ENCODE results near the gene MGAT5. TPM values are rescaled to one million over a fixed set of nuclear protein-coding genes. Genes with fewer than 3 reads are reported as not detected.

Gene MGAT5
- total RNA-seq, 1 donor from 2014 or later, result 21.2 TPM

GRCh38 chr2:134443814-134444480 is 190.1 kb downstream of the MGAT5 start:
- H3K4me3 Mint-ChIP-seq, result no peak overlapping the region

GRCh38 chr2:134445116-134445515 is 191.2 kb downstream of the MGAT5 start:
- peaks cover 4% of the 10 kb centered on the region for H3K4me1 ChIP-seq
- H3K27me3 Mint-ChIP-seq (ENCODE audit: insufficient read depth, low read depth), result peaks cover 8% of the 10 kb centered on the region
- H3K4me1 Mint-ChIP-seq, result peaks cover 18% of the 10 kb centered on the region
- H3K27ac Mint-ChIP-seq, result no peak overlapping the region
- no peaks in the 10 kb centered on the region for H3K79me2 ChIP-seq (ENCODE audit: low read depth)
- no peak for DNase-seq (ENCODE audit: low spot score)
- no peaks in the 10 kb centered on the region for H3K9me3 ChIP-seq (ENCODE audit: low read depth)
- H2AFZ ChIP-seq (replicated peaks), result no peak overlapping the region
- no peak overlapping the region for H3K4me3 Mint-ChIP-seq
- H3K36me3 ChIP-seq, result no peaks in the 10 kb centered on the region
- TF ChIP-seq EZH2phosphoT487 (IDR thresholded peaks at IDR 0.05), result no peak
- TF ChIP-seq EZH2 (IDR thresholded peaks at IDR 0.05), result no peak
- no peak for TF ChIP-seq CTCF (IDR thresholded peaks at IDR 0.05)
- no peaks in the 10 kb centered on the region for H3F3A ChIP-seq (ENCODE audit: low read depth)
- no peaks in the 10 kb centered on the region for H3K27me3 ChIP-seq
- no peak overlapping the region for H3K4me3 ChIP-seq
- H3K9me3 Mint-ChIP-seq, result no peaks in the 10 kb centered on the region
- H4K20me1 ChIP-seq (ENCODE audit: low read depth), result peaks cover 3% of the 10 kb centered on the region
- H3K36me3 Mint-ChIP-seq, result peaks cover 11% of the 10 kb centered on the region
- no peak overlapping the region for H3K4me2 ChIP-seq
- H3K9ac ChIP-seq, result no peak overlapping the region
- H3K27ac ChIP-seq, result no peak overlapping the region

More at GRCh38 chr2:134443814-134444480, 190.1 kb downstream of the MGAT5 start:
- peaks cover 8% of the 10 kb centered on the region for H3K27me3 Mint-ChIP-seq (ENCODE audit: insufficient read depth, low read depth)
- DNase-seq (ENCODE audit: low spot score), result no peak
- H3K27me3 ChIP-seq, result no peaks in the 10 kb centered on the region
- no peaks in the 10 kb centered on the region for H3K79me2 ChIP-seq (ENCODE audit: low read depth)
- no peak overlapping the region for H3K27ac ChIP-seq
- no peak overlapping the region for H3K4me2 ChIP-seq
- no peaks in the 10 kb centered on the region for H3K36me3 ChIP-seq
- H3K36me3 Mint-ChIP-seq, result peaks cover 15% of the 10 kb centered on the region
- no peaks in the 10 kb centered on the region for H3K9me3 Mint-ChIP-seq
- H3K9me3 ChIP-seq (ENCODE audit: low read depth), result no peaks in the 10 kb centered on the region
- H3K4me3 ChIP-seq, result no peak overlapping the region
- no peaks in the 10 kb centered on the region for H3F3A ChIP-seq (ENCODE audit: low read depth)
- peaks cover 3% of the 10 kb centered on the region for H4K20me1 ChIP-seq (ENCODE audit: low read depth)
- peaks cover 18% of the 10 kb centered on the region for H3K4me1 Mint-ChIP-seq
- H3K4me1 ChIP-seq, result peaks cover 4% of the 10 kb centered on the region
- TF ChIP-seq CTCF (IDR thresholded peaks at IDR 0.05) (no peak), EZH2 (IDR thresholded peaks at IDR 0.05) (no peak), EZH2phosphoT487 (IDR thresholded peaks at IDR 0.05) (no peak)
- no peak overlapping the region for H2AFZ ChIP-seq (replicated peaks)
- no peak overlapping the region for H3K27ac Mint-ChIP-seq
- no peak overlapping the region for H3K9ac ChIP-seq

GRCh38 chr2:134445985-134446382 is 192.1 kb downstream of the MGAT5 start:
- H3K27me3 ChIP-seq, result no peaks in the 10 kb centered on the region
- H3K27me3 Mint-ChIP-seq (ENCODE audit: insufficient read depth, low read depth), result peaks cover 9% of the 10 kb centered on the region
- H3K4me1 Mint-ChIP-seq, result peaks cover 23% of the 10 kb centered on the region
- H3K9me3 ChIP-seq (ENCODE audit: low read depth), result no peaks in the 10 kb centered on the region
- no peak overlapping the region for H3K4me2 ChIP-seq
- H3K4me1 ChIP-seq, result peaks cover 4% of the 10 kb centered on the region
- H3K36me3 Mint-ChIP-seq, result peaks cover 7% of the 10 kb centered on the region
- no peaks in the 10 kb centered on the region for H3K9me3 Mint-ChIP-seq
- H3K27ac ChIP-seq, result no peak overlapping the region
- no peak overlapping the region for H3K4me3 Mint-ChIP-seq
- DNase-seq (ENCODE audit: low spot score), result no peak
- peaks cover 3% of the 10 kb centered on the region for H4K20me1 ChIP-seq (ENCODE audit: low read depth)
- TF ChIP-seq EZH2phosphoT487 (IDR thresholded peaks at IDR 0.05) (no peak), EZH2 (IDR thresholded peaks at IDR 0.05) (no peak), CTCF (IDR thresholded peaks at IDR 0.05) (no peak)
- no peak overlapping the region for H2AFZ ChIP-seq (replicated peaks)
- H3K27ac Mint-ChIP-seq, result no peak overlapping the region
- H3K36me3 ChIP-seq, result no peaks in the 10 kb centered on the region
- H3K79me2 ChIP-seq (ENCODE audit: low read depth), result no peaks in the 10 kb centered on the region
- H3K4me3 ChIP-seq, result no peak overlapping the region
- no peaks in the 10 kb centered on the region for H3F3A ChIP-seq (ENCODE audit: low read depth)
- no peak overlapping the region for H3K9ac ChIP-seq
